SK-N-SH (cell line): Measurements from ENCODE around the gene DPPA2.

ENCODE experiments used
- CHD2 ChIP-seq: fragments of 150-350 bp; IDR thresholded peaks from 2 replicates; pipeline ENCODE4 v1.6.1; 2018; ENCODE audit warnings: low read length; ENCODE audit not compliant: partially characterized antibody
- CTCF ChIP-seq: fragments of 200-600 bp; sonication (generic); IDR thresholded peaks from 2 replicates; pipeline ENCODE4 v1.6.1; 2017; ENCODE audit warnings: antibody characterized with exemption, mild to moderate bottlenecking, moderate library complexity
- MAX ChIP-seq: IDR thresholded peaks from 2 replicates; pipeline ENCODE4 v1.4.0; 2012; ENCODE audit warnings: low read depth
- POLR2AphosphoS5 ChIP-seq: IDR thresholded peaks from 2 replicates; pipeline ENCODE4 v1.6.1; 2012; ENCODE audit warnings: low read depth, low read length
- RCOR1 ChIP-seq: fragments of 150-350 bp; IDR thresholded peaks from 2 replicates; pipeline ENCODE4 v1.6.1; 2017; ENCODE audit warnings: antibody characterized with exemption, low read length
- SMC3 ChIP-seq: IDR thresholded peaks from 2 replicates; pipeline ENCODE4 v1.6.1; 2012; ENCODE audit warnings: low read depth, low read length, improper control_type of control experiment
- TAF1 ChIP-seq: IDR thresholded peaks from 2 replicates; pipeline ENCODE4 v1.6.1; 2012; ENCODE audit warnings: low read depth, mild to moderate bottlenecking, low read length, moderate library complexity, borderline replicate concordance
- TEAD4 ChIP-seq: IDR thresholded peaks from 2 replicates; pipeline ENCODE4 v1.4.0; 2012; ENCODE audit warnings: mild to moderate bottlenecking, borderline replicate concordance; ENCODE audit not compliant: insufficient read depth

- TF ChIP-seq RCOR1, result no peak
- TF ChIP-seq CHD2, result no peak
- no peak for TF ChIP-seq CTCF
- TF ChIP-seq MAX, result no peak
- TF ChIP-seq POLR2AphosphoS5, result no peak
- no peak for TF ChIP-seq TAF1
- no peak for TF ChIP-seq SMC3
- no peak for TF ChIP-seq TEAD4
Measured at GRCh38 chr3:109336291-109336861, 20.1 kb upstream of the DPPA2 start.
